Keratinocyte (primary cell): ENCODE measurements around the gene SFT2D3. TPM values are rescaled to one million over a fixed set of nuclear protein-coding genes. Genes with fewer than 3 reads are reported as not detected.

Experiments
- DNase-seq: peaks from one replicate; pipeline ENCODE4 v3.0.0-alpha.2; 2011; ENCODE audit warnings: low read depth, missing footprints, low spot score
- FAIRE-seq: peaks from 2 replicates; lab custom pipeline; 2011; peaks lifted over from hg19 to GRCh38; lab: Jason Lieb, UNC
- H2AFZ ChIP-seq: 2 replicates; pipeline ENCODE4 v1.6.0; 2012; ENCODE audit warnings: low read length, control low read depth, inconsistent platforms; ENCODE audit not compliant: control insufficient read depth
- H3K27ac ChIP-seq: 2 replicates; pipeline ENCODE4 v1.5.1; 2011; ENCODE audit warnings: low read length; ENCODE audit not compliant: control insufficient read depth, insufficient read depth
- H3K27me3 ChIP-seq: 3 replicates; pipeline ENCODE4 v1.6.0; 2011; ENCODE audit warnings: low read length; ENCODE audit not compliant: control insufficient read depth, insufficient read depth; ENCODE audit errors: extremely low read depth
- H3K36me3 ChIP-seq, 2 experiments: 2 replicates in 1 of 2; 3 replicates in 1 of 2; pipeline ENCODE4 v1.5.1; 2011; ENCODE audit warnings: low read length in 2 of 2, mild to moderate bottlenecking in 1 of 2; ENCODE audit not compliant: control insufficient read depth in 2 of 2, insufficient read depth in 2 of 2; ENCODE audit errors: extremely low read depth in 1 of 2
- H3K4me1 ChIP-seq: 3 replicates; pipeline ENCODE4 v1.5.1; 2011; ENCODE audit warnings: low read length; ENCODE audit not compliant: control insufficient read depth, insufficient read depth; ENCODE audit errors: extremely low read depth
- H3K4me2 ChIP-seq: 3 replicates; pipeline ENCODE4 v1.6.0; 2011; ENCODE audit warnings: low read depth, low read length; ENCODE audit not compliant: control insufficient read depth, insufficient read depth; ENCODE audit errors: extremely low read depth
- H3K4me3 ChIP-seq, 3 experiments: fragments of 200-600 bp in 1 of 3; sonication (generic) in 1 of 3; 2 replicates in 2 of 3; 3 replicates in 1 of 3; pipeline ENCODE4 v1.5.1; 2011 to 2016; ENCODE audit warnings: low read length in 3 of 3, mild to moderate bottlenecking in 3 of 3, control low read depth in 2 of 3, inconsistent platforms in 1 of 3, low read depth in 1 of 3, mixed read lengths in 1 of 3, mixed run types in 1 of 3, moderate library complexity in 1 of 3; ENCODE audit not compliant: control insufficient read depth in 2 of 3, insufficient read depth in 2 of 3; ENCODE audit errors: extremely low read depth in 1 of 3
- H3K79me2 ChIP-seq: 2 replicates; pipeline ENCODE4 v1.6.0; 2012; ENCODE audit warnings: low read length; ENCODE audit not compliant: control insufficient read depth, insufficient read depth
- H3K9ac ChIP-seq: 3 replicates; pipeline ENCODE4 v1.6.0; 2011; ENCODE audit warnings: low read length; ENCODE audit not compliant: control insufficient read depth, insufficient read depth; ENCODE audit errors: extremely low read depth
- H3K9me1 ChIP-seq: 3 replicates; pipeline ENCODE4 v1.6.0; 2011; ENCODE audit warnings: low read length; ENCODE audit not compliant: control insufficient read depth, insufficient read depth; ENCODE audit errors: extremely low read depth
- H3K9me3 ChIP-seq: 2 replicates; pipeline ENCODE4 v1.5.1; 2012; ENCODE audit warnings: low read depth, low read length; ENCODE audit not compliant: control insufficient read depth
- H4K20me1 ChIP-seq: 3 replicates; pipeline ENCODE4 v1.6.0; 2011; ENCODE audit warnings: low read length; ENCODE audit not compliant: control insufficient read depth, insufficient read depth; ENCODE audit errors: extremely low read depth
- CTCF ChIP-seq, 3 experiments: IDR thresholded peaks in 1 of 3; conservative IDR thresholded peaks in 1 of 3; optimal IDR thresholded peaks in 1 of 3; 2 replicates in 2 of 3; 3 replicates in 1 of 3; pipeline versions ENCODE3 to v1.5.1; 2011; ENCODE audit warnings: low read length in 3 of 3, mild to moderate bottlenecking in 3 of 3, moderate library complexity in 2 of 3, control low read depth in 1 of 3, inconsistent platforms in 1 of 3; ENCODE audit not compliant: insufficient read depth in 2 of 3; ENCODE audit errors: extremely low read depth in 1 of 3
- EZH2 ChIP-seq: IDR thresholded peaks from one replicate; pipeline ENCODE4 v1.6.1; 2012; ENCODE audit warnings: inconsistent platforms, mild to moderate bottlenecking, low read length, moderate library complexity
- dilution Hi-C: fragments of 300-500 bp; cut with MboI; formaldehyde crosslinking; loops from one replicate; pipeline ENCODE4 v1.7.0; 2020; ENCODE audit warnings: low sequenced_read_pairs; ENCODE audit not compliant: extremely low pct_ligation_motif_present
- polyA plus RNA-seq, 5 experiments: library from polyadenylated mRNA; depleted of rRNA in 3 of 5; stranded (reverse) in 3 of 5; stranded (forward) in 1 of 5; unstranded in 1 of 5; fragments of >200 nt; gene quantifications; 1 replicate in 1 of 5; 2 replicates in 3 of 5; 3 replicates in 1 of 5; pipeline versions ENCODE4 v1.2.1 to v1.2.3, GENCODE V29; 2011 to 2012; ENCODE audit warnings: missing spikeins in 2 of 5, low read depth in 1 of 5, low replicate concordance in 1 of 5

SFT2D3 gene
- polyA plus RNA-seq, 1 donor (not counting 4 experiments of a cell fraction or from before 2014, with no cell fraction given), result 2.4 TPM

- no peak overlapping the region for H3K9ac ChIP-seq
- no peaks in the 10 kb centered on the region for H3K9me3 ChIP-seq
- no peaks in the 10 kb centered on the region for H3K36me3 ChIP-seq
- H3K79me2 ChIP-seq, result no peaks in the 10 kb centered on the region
- no peak for DNase-seq
- H3K27me3 ChIP-seq, result peaks cover 38% of the 10 kb centered on the region
- FAIRE-seq, result no peak
- no peak for TF ChIP-seq CTCF (optimal IDR thresholded peaks at IDR 0.05 in 1 of 3, IDR thresholded peaks at IDR 0.05 in 1 of 3, conservative IDR thresholded peaks at IDR 0.05 in 1 of 3; ENCODE audit: extremely low read depth in 1 of 3, insufficient read depth in 2 of 3, low read length in 3 of 3)
- no peak overlapping the region for H3K4me2 ChIP-seq
- no peak overlapping the region for H3K4me3 ChIP-seq
- no peaks in the 10 kb centered on the region for H3K9me1 ChIP-seq
- dilution Hi-C loops, result no loop called here
- no peaks in the 10 kb centered on the region for H4K20me1 ChIP-seq
- peaks cover 3% of the 10 kb centered on the region for H3K4me1 ChIP-seq
- H3K27ac ChIP-seq, result no peak overlapping the region
- no peak overlapping the region for H2AFZ ChIP-seq
These were observed 36.4 kb upstream of the SFT2D3 start for GRCh38 chr2:127664895-127665225.

- dilution Hi-C loops, result no loop called here
- peaks cover 38% of the 10 kb centered on the region for H3K27me3 ChIP-seq
These were observed 35.9 kb upstream of the SFT2D3 start for GRCh38 chr2:127665267-127665893.

More at GRCh38 chr2:127665267-127665893, 35.9 kb upstream of the SFT2D3 start:
- H3K9ac ChIP-seq, result no peak overlapping the region
- peaks cover 3% of the 10 kb centered on the region for H3K4me1 ChIP-seq
- H3K9me1 ChIP-seq, result no peaks in the 10 kb centered on the region
- H3K27ac ChIP-seq, result no peak overlapping the region
- H3K36me3 ChIP-seq, result no peaks in the 10 kb centered on the region
- H3K9me3 ChIP-seq, result no peaks in the 10 kb centered on the region
- H4K20me1 ChIP-seq, result no peaks in the 10 kb centered on the region
- no peak overlapping the region for H3K4me2 ChIP-seq
- no peak overlapping the region for H2AFZ ChIP-seq
- H3K4me3 ChIP-seq, result no peak overlapping the region
- DNase-seq (no peak), FAIRE-seq (no peak)
- H3K79me2 ChIP-seq, result no peaks in the 10 kb centered on the region
- TF ChIP-seq CTCF (optimal IDR thresholded peaks at IDR 0.05 in 1 of 3, IDR thresholded peaks at IDR 0.05 in 1 of 3, conservative IDR thresholded peaks at IDR 0.05 in 1 of 3; ENCODE audit: extremely low read depth in 1 of 3, insufficient read depth in 2 of 3, low read length in 3 of 3) (no peak), EZH2 (no peak)
